ENCODE results near the gene HSBP1.

The HSBP1 gene

GRCh38 chr16:83847371-83848225, 39.8 kb downstream of the HSBP1 start:
- Histone ChIP-seq H3K36me3 (ENCODE audit: control insufficient read depth, insufficient read depth, low read length) (no peaks in the 10 kb centered on the region), H3K27me3 (ENCODE audit: control insufficient read depth, insufficient read depth, low read length) (no peaks in the 10 kb centered on the region), H3K4me3 (ENCODE audit: low read length) (no peak overlapping the region), H3K27ac (ENCODE audit: low read depth, low read length) (no peak overlapping the region), H3K4me1 (ENCODE audit: control insufficient read depth, insufficient read depth, low read length) (no peaks in the 10 kb centered on the region), H3K9ac (ENCODE audit: low read length) (no peak overlapping the region)

GRCh38 chr16:83849421-83849820, 41.6 kb downstream of the HSBP1 start:
- Histone ChIP-seq H3K27ac (ENCODE audit: low read depth, low read length) (no peak overlapping the region), H3K36me3 (ENCODE audit: control insufficient read depth, insufficient read depth, low read length) (no peaks in the 10 kb centered on the region), H3K4me3 (ENCODE audit: low read length) (no peak overlapping the region), H3K9ac (ENCODE audit: low read length) (no peak overlapping the region), H3K4me1 (ENCODE audit: control insufficient read depth, insufficient read depth, low read length) (no peaks in the 10 kb centered on the region), H3K27me3 (ENCODE audit: control insufficient read depth, insufficient read depth, low read length) (no peaks in the 10 kb centered on the region)

GRCh38 chr16:83850947-83851346, 43.2 kb downstream of the HSBP1 start:
- Histone ChIP-seq H3K27me3 (ENCODE audit: control insufficient read depth, insufficient read depth, low read length) (no peaks in the 10 kb centered on the region), H3K36me3 (ENCODE audit: control insufficient read depth, insufficient read depth, low read length) (no peaks in the 10 kb centered on the region), H3K27ac (ENCODE audit: low read depth, low read length) (no peak overlapping the region), H3K9ac (ENCODE audit: low read length) (no peak overlapping the region), H3K4me3 (ENCODE audit: low read length) (no peak overlapping the region), H3K4me1 (ENCODE audit: control insufficient read depth, insufficient read depth, low read length) (no peaks in the 10 kb centered on the region)

GRCh38 chr16:83851473-83851872, 43.7 kb downstream of the HSBP1 start:
- no peak overlapping the region for H3K9ac ChIP-seq (ENCODE audit: low read length)
- no peak overlapping the region for H3K27ac ChIP-seq (ENCODE audit: low read depth, low read length)
- no peaks in the 10 kb centered on the region for H3K27me3 ChIP-seq (ENCODE audit: control insufficient read depth, insufficient read depth, low read length)
- no peaks in the 10 kb centered on the region for H3K36me3 ChIP-seq (ENCODE audit: control insufficient read depth, insufficient read depth, low read length)
- H3K4me3 ChIP-seq (ENCODE audit: low read length) = no peak overlapping the region
- H3K4me1 ChIP-seq (ENCODE audit: control insufficient read depth, insufficient read depth, low read length) = no peaks in the 10 kb centered on the region

GRCh38 chr16:83852774-83853173, 45.0 kb downstream of the HSBP1 start:
- Histone ChIP-seq H3K36me3 (ENCODE audit: control insufficient read depth, insufficient read depth, low read length) (no peaks in the 10 kb centered on the region), H3K27ac (ENCODE audit: low read depth, low read length) (no peak overlapping the region), H3K27me3 (ENCODE audit: control insufficient read depth, insufficient read depth, low read length) (no peaks in the 10 kb centered on the region), H3K4me1 (ENCODE audit: control insufficient read depth, insufficient read depth, low read length) (no peaks in the 10 kb centered on the region), H3K4me3 (ENCODE audit: low read length) (no peak overlapping the region), H3K9ac (ENCODE audit: low read length) (no peak overlapping the region)

GRCh38 chr16:83853834-83854233, 46.1 kb downstream of the HSBP1 start:
- no peaks in the 10 kb centered on the region for H3K4me1 ChIP-seq (ENCODE audit: control insufficient read depth, insufficient read depth, low read length)
- no peak overlapping the region for H3K4me3 ChIP-seq (ENCODE audit: low read length)
- H3K36me3 ChIP-seq (ENCODE audit: control insufficient read depth, insufficient read depth, low read length) = no peaks in the 10 kb centered on the region
- no peaks in the 10 kb centered on the region for H3K27me3 ChIP-seq (ENCODE audit: control insufficient read depth, insufficient read depth, low read length)
- no peak overlapping the region for H3K9ac ChIP-seq (ENCODE audit: low read length)
- no peak overlapping the region for H3K27ac ChIP-seq (ENCODE audit: low read depth, low read length)

GRCh38 chr16:83854420-83854819, 46.6 kb downstream of the HSBP1 start:
- Histone ChIP-seq H3K27me3 (ENCODE audit: control insufficient read depth, insufficient read depth, low read length) (no peaks in the 10 kb centered on the region), H3K9ac (ENCODE audit: low read length) (no peak overlapping the region), H3K4me1 (ENCODE audit: control insufficient read depth, insufficient read depth, low read length) (no peaks in the 10 kb centered on the region), H3K36me3 (ENCODE audit: control insufficient read depth, insufficient read depth, low read length) (no peaks in the 10 kb centered on the region), H3K4me3 (ENCODE audit: low read length) (no peak overlapping the region), H3K27ac (ENCODE audit: low read depth, low read length) (no peak overlapping the region)

GRCh38 chr16:83856792-83857191, 49.0 kb downstream of the HSBP1 start:
- Histone ChIP-seq H3K4me3 (ENCODE audit: low read length) (no peak overlapping the region), H3K36me3 (ENCODE audit: control insufficient read depth, insufficient read depth, low read length) (no peaks in the 10 kb centered on the region), H3K9ac (ENCODE audit: low read length) (no peak overlapping the region), H3K4me1 (ENCODE audit: control insufficient read depth, insufficient read depth, low read length) (no peaks in the 10 kb centered on the region), H3K27me3 (ENCODE audit: control insufficient read depth, insufficient read depth, low read length) (no peaks in the 10 kb centered on the region), H3K27ac (ENCODE audit: low read depth, low read length) (no peak overlapping the region)

GRCh38 chr16:83859265-83859664, 51.5 kb downstream of the HSBP1 start:
- Histone ChIP-seq H3K9ac (ENCODE audit: low read length) (no peak overlapping the region), H3K27ac (ENCODE audit: low read depth, low read length) (no peak overlapping the region), H3K4me1 (ENCODE audit: control insufficient read depth, insufficient read depth, low read length) (no peaks in the 10 kb centered on the region)

GRCh38 chr16:83862661-83863060, 54.9 kb downstream of the HSBP1 start:
- H3K4me3 ChIP-seq (ENCODE audit: low read length) = no peak overlapping the region

More at GRCh38 chr16:83859265-83859664, 51.5 kb downstream of the HSBP1 start:
- no peak overlapping the region for H3K4me3 ChIP-seq (ENCODE audit: low read length)
- no peaks in the 10 kb centered on the region for H3K27me3 ChIP-seq (ENCODE audit: control insufficient read depth, insufficient read depth, low read length)
- no peaks in the 10 kb centered on the region for H3K36me3 ChIP-seq (ENCODE audit: control insufficient read depth, insufficient read depth, low read length)

GRCh38 chr16:83863682-83864081, 55.9 kb downstream of the HSBP1 start:
- Histone ChIP-seq H3K27me3 (ENCODE audit: control insufficient read depth, insufficient read depth, low read length) (no peaks in the 10 kb centered on the region), H3K4me3 (ENCODE audit: low read length) (no peak overlapping the region), H3K4me1 (ENCODE audit: control insufficient read depth, insufficient read depth, low read length) (no peaks in the 10 kb centered on the region), H3K36me3 (ENCODE audit: control insufficient read depth, insufficient read depth, low read length) (no peaks in the 10 kb centered on the region), H3K27ac (ENCODE audit: low read depth, low read length) (no peak overlapping the region), H3K9ac (ENCODE audit: low read length) (no peak overlapping the region)

More at GRCh38 chr16:83862661-83863060, 54.9 kb downstream of the HSBP1 start:
- Histone ChIP-seq H3K9ac (ENCODE audit: low read length) (no peak overlapping the region), H3K27me3 (ENCODE audit: control insufficient read depth, insufficient read depth, low read length) (no peaks in the 10 kb centered on the region), H3K27ac (ENCODE audit: low read depth, low read length) (no peak overlapping the region), H3K4me1 (ENCODE audit: control insufficient read depth, insufficient read depth, low read length) (no peaks in the 10 kb centered on the region), H3K36me3 (ENCODE audit: control insufficient read depth, insufficient read depth, low read length) (no peaks in the 10 kb centered on the region)
